Tibial artery (tissue), 4 donors: ENCODE data around the gene RNF183.

Source experiments
- DNase-seq, 2 donors: peaks; one replicate each; pipeline ENCODE4 v3.0.0-alpha.2; 2019
- H3K27ac ChIP-seq, 2 donors: fragments of 200-600 bp; sonication (generic) in 1 of 2; 1 replicate in 1 of 2; 2 replicates in 1 of 2; pipeline ENCODE4 v1.5.1; 2018 to 2019; ENCODE audit warnings: mild to moderate bottlenecking in 1 of 2
- H3K27me3 ChIP-seq, 2 donors: fragments of 200-600 bp; sonication (generic) in 1 of 2; one replicate each; pipeline versions ENCODE4 v1.5.1 to v1.6.0; 2016 to 2019
- H3K36me3 ChIP-seq, 3 donors: fragments of 200-600 bp; sonication (generic) in 2 of 3; one replicate each; pipeline ENCODE4 v1.5.1; 2016 to 2019; ENCODE audit warnings: mild to moderate bottlenecking in 2 of 3
- H3K4me1 ChIP-seq, 4 donors: fragments of 200-600 bp; sonication (generic) in 2 of 4; 1 replicate in 3 of 4; 2 replicates in 1 of 4; pipeline ENCODE4 v1.5.1; 2016 to 2019
- H3K4me3 ChIP-seq, 2 donors: fragments of 200-600 bp; sonication (generic) in 1 of 2; 1 replicate in 1 of 2; 2 replicates in 1 of 2; pipeline ENCODE4 v1.5.1; 2018 to 2019; ENCODE audit warnings: mild to moderate bottlenecking in 2 of 2
- H3K9me3 ChIP-seq, 3 donors: fragments of 200-600 bp; sonication (generic) in 1 of 3; one replicate each; pipeline ENCODE4 v1.5.1; 2016 to 2019
- intact Hi-C: fragments of 100-400 bp; cut with DNase I; formaldehyde crosslinking; loops from one replicate; pipeline ENCODE4 v1.15.0; 2023; ENCODE audit warnings: low total_unique reads
- TF ChIP-seq, protein P1 (sequence below), 2 experiments: fragments of 200-600 bp in 1 of 2; fragments of 450-650 bp in 1 of 2; IDR thresholded peaks; one replicate each; pipeline ENCODE4 v1.5.1; 2017 to 2019; ENCODE audit warnings: antibody characterized with exemption in 2 of 2, mild to moderate bottlenecking in 1 of 2, moderate library complexity in 1 of 2

The RNF183 gene

DNA sequence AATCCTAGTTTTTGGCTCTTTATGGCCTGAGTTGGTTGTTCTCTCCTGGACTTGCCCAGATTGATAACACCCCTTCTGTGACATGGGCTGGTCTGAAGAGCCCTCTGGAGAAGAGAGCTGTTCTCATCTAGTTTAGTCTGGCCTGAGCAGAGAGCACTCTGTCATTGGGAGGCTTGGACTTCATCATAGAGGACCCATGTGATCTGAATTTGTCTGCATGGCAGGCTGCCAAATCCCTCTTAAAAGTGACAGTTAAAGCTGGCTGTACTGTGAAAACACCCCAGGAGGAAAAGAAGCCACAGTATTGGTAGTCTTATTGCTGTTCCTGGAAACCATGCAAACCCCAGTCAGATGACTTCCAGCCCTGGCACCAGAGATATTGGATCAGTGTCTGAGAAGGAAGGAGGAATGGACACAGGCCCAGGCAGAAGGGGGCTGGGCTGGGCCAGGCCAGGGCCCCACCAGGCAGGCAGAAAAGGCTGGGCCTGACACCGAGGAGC is 40.6 kb upstream of the RNF183 start:
- H3K36me3 ChIP-seq: no peaks in the 10 kb centered on the region
- TF ChIP-seq, protein P1, sequence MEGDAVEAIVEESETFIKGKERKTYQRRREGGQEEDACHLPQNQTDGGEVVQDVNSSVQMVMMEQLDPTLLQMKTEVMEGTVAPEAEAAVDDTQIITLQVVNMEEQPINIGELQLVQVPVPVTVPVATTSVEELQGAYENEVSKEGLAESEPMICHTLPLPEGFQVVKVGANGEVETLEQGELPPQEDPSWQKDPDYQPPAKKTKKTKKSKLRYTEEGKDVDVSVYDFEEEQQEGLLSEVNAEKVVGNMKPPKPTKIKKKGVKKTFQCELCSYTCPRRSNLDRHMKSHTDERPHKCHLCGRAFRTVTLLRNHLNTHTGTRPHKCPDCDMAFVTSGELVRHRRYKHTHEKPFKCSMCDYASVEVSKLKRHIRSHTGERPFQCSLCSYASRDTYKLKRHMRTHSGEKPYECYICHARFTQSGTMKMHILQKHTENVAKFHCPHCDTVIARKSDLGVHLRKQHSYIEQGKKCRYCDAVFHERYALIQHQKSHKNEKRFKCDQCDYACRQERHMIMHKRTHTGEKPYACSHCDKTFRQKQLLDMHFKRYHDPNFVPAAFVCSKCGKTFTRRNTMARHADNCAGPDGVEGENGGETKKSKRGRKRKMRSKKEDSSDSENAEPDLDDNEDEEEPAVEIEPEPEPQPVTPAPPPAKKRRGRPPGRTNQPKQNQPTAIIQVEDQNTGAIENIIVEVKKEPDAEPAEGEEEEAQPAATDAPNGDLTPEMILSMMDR (IDR thresholded peaks at IDR 0.05): no peak
- no peak overlapping the region for H3K4me3 ChIP-seq
- peak; percentile 92 for DNase-seq
- H3K27ac ChIP-seq: peak overlapping the region; percentile 82 to 83
- H3K4me1 ChIP-seq: peaks cover 0 to 27% (median 18%) of the 10 kb centered on the region in 4 donors
- intact Hi-C loops: no loop called here
- H3K9me3 ChIP-seq: no peaks in the 10 kb centered on the region
- no peaks in the 10 kb centered on the region for H3K27me3 ChIP-seq

DNA sequence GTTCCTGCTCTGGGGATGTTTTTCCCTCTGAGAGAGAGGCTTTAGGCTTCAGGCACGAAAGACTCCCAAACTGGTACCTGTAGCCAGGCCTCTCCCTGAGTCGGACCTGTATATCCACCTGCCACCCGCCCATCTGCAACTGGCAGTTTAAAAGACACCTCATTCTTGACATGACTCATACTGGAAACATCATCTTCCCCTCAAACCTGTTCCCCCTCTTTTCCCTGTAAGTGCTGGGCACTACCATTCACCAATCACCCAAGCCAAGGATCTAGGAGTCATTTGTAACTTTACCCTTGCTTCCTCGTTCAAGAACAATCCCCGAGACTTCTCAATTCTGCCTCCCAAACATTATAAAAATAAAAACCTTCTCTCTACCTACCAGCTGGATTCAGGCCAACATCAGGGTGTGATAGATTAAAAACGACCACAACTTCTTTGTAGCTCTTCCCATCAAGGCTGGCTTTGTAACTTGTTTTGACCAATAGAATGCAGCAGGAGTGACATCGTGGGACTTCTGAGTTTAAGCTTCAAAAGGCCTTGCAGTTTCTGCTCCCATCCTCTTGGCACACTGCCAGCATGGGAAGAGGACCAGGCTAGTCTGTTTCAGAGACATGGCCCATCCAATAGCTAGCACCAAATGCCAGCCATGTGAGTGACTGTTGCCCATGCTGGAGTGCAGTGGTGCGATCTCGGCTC is 38.7 kb upstream of the RNF183 start:
- intact Hi-C loops: no loop called here
- no peaks in the 10 kb centered on the region for H3K36me3 ChIP-seq
- TF ChIP-seq, protein P1 (IDR thresholded peaks at IDR 0.05): no peak
- no peaks in the 10 kb centered on the region for H3K9me3 ChIP-seq
- H3K27me3 ChIP-seq: no peaks in the 10 kb centered on the region
- DNase-seq: no peak
- H3K4me1 ChIP-seq: peaks cover 0 to 27% (median 18%) of the 10 kb centered on the region in 4 donors
- no peak overlapping the region for H3K27ac ChIP-seq
- no peak overlapping the region for H3K4me3 ChIP-seq

DNA sequence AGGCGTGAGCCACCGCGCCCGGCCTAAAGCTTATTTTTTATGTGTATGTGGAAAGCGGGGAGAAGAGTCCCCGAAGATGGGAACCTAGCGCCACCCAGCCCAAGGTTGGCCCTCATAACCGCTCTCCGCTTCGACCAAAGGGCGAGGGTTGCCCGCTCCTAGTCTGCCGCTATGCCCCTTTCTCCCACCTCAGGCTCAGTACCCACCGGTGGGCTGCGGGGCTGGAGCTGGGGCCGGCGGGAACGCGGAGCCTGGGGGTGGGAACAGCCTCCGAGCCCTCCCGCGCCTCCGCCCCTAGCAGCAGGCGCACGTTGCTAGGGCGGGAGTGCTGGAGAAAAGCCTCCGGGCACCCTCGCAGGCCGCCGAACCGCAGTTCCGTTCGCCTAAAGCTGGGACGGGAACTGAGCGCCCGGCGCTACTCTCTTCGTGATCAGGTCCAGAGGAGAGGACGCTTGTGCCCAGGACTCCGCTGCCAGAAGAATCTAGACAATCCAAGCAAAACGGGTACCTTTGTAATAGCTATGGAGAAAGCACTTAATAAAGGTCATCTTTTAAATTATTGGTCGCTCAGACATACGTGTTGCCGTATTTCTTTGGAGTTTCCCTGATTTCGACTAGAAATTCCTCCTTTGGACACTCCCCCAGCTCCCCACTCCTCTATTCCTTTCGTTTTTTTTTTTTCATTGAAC is 37.0 kb upstream of the RNF183 start, which contains the start of gene WDR31:
TSS of gene WDR31 (minus strand) at position 265 of the 689 bp plus-strand sequence. CDS start 8,253 bp downstream, outside the sequence.
- Histone ChIP-seq H3K4me3 (peak within 1 kb of the TSS; percentile 73 to 77), H3K27me3 (no peaks in the 10 kb centered on the region), H3K27ac (peak within 1 kb of the TSS; percentile 65 to 85), H3K36me3 (no peaks in the 10 kb centered on the region), H3K9me3 (no peaks in the 10 kb centered on the region), H3K4me1 (peaks cover 0 to 27% (median 18%) of the 10 kb centered on the region in 4 donors)
- intact Hi-C loops: no loop called here
- DNase-seq: peak; percentile 82 to 90
- TF ChIP-seq, protein P1 (IDR thresholded peaks at IDR 0.05): no peak

DNA sequence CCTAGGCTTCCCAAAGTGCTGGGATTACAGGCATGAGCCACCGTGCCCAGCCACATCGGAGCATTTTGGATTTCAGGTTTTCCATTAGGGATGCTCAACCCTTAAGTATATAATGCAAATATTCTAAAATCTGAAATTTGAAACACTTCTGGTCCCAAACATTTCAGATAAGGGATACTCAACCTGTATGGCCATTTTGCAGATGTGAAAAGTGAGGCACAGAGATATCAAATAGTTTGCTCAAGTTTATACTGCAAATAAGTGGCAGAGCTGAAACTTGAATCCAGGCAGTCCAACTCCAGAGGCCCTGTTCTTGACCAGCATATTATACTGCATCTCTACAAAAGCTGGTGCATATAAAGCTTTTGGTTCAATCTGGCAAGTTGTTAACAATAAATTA is 34.5 kb upstream of the RNF183 start:
- Histone ChIP-seq H3K36me3 (no peaks in the 10 kb centered on the region), H3K9me3 (no peaks in the 10 kb centered on the region), H3K4me1 (peaks cover 0 to 12% (median 11%) of the 10 kb centered on the region in 4 donors), H3K27ac (no peak overlapping the region), H3K4me3 (no peak overlapping the region), H3K27me3 (no peaks in the 10 kb centered on the region)
- DNase-seq: no peak
- intact Hi-C loops: loop anchor here (5.0 kb wide), 1 partner anchor 55 kb away; no protein-coding TSS in a partner anchor
- TF ChIP-seq, protein P1 (IDR thresholded peaks at IDR 0.05): no peak

DNA sequence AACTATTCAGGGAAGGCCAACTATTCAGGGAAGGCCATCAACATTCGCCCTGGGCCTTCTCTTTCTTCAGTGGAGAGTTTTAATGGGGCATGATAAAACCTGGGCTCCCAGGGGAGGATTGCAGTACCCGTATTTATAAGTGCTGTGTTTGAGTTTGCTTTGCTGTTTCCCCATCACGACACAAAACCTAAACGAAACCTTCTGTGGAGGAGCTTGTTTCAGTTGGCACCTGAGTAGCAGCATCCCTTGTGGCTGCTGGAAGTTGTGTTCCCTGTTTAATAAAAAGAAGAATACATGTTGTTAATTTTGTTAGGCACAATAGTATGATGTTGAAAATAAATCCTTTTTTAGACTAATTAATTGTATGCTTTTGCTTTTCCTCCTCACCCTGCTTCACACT is 28.6 kb upstream of the RNF183 start:
- H3K4me3 ChIP-seq: no peak overlapping the region
- no peaks in the 10 kb centered on the region for H3K4me1 ChIP-seq
- no peaks in the 10 kb centered on the region for H3K9me3 ChIP-seq
- H3K27ac ChIP-seq: no peak overlapping the region
- TF ChIP-seq, protein P1 (IDR thresholded peaks at IDR 0.05): no peak
- intact Hi-C loops: no loop called here
- H3K36me3 ChIP-seq: peaks cover 0 to 21% (median 0%) of the 10 kb centered on the region in 3 donors
- no peaks in the 10 kb centered on the region for H3K27me3 ChIP-seq
- DNase-seq: no peak
